Activated T-cell treated with anti-CD3 and anti-CD28 coated beads, Interleukin-2, amount 50 U/mL, for 72 hours (primary cell): ENCODE measurements around the gene ABCC1. TPM values are rescaled to one million over a fixed set of nuclear protein-coding genes. Genes with fewer than 3 reads are reported as not detected.

Source experiments
- ATAC-seq, 2 donors: fragments of 150-1000 bp; cut with Tn5 transposase; replicated peaks in 1 of 2; 2 replicates each; pipeline ENCODE4 v1.10.0; 2021; ENCODE audit warnings: moderate library complexity in 2 of 2, mild to moderate bottlenecking in 1 of 2
- DNase-seq, 2 donors: peaks; one replicate each; pipeline ENCODE4 v3.0.0; 2021 to 2022; ENCODE audit warnings: mixed read lengths in 1 of 2
- H3K27ac Mint-ChIP-seq: one replicate; pipeline ENCODE4 v1.8.0; 2022; ENCODE audit warnings: mild to moderate bottlenecking, moderate library complexity, mixed read lengths
- H3K27me3 Mint-ChIP-seq: one replicate; pipeline ENCODE4 v1.8.0; 2022; ENCODE audit warnings: low read depth, mixed read lengths
- H3K36me3 Mint-ChIP-seq, 2 donors: one replicate each; pipeline ENCODE4 v1.8.0; 2022; ENCODE audit warnings: mixed read lengths in 2 of 2, mild to moderate bottlenecking in 1 of 2; ENCODE audit not compliant: insufficient read depth in 2 of 2
- H3K4me1 Mint-ChIP-seq: one replicate; pipeline ENCODE4 v1.8.0; 2022; ENCODE audit warnings: low read depth, mixed read lengths
- H3K4me3 Mint-ChIP-seq, 2 donors: one replicate each; pipeline ENCODE4 v1.8.0; 2022; ENCODE audit warnings: mild to moderate bottlenecking in 2 of 2, mixed read lengths in 2 of 2, moderate library complexity in 2 of 2
- H3K9me3 Mint-ChIP-seq, 2 donors: one replicate each; pipeline ENCODE4 v1.8.0; 2022; ENCODE audit warnings: mixed read lengths in 2 of 2
- total RNA-seq, 2 donors: library from RNA; stranded (reverse); gene quantifications; one replicate each; pipeline ENCODE4 v1.2.3, GENCODE V29; 2022

ABCC1 gene
- total RNA-seq, 2 donors from 2014 or later = 82.3 to 90.4 TPM

- ATAC-seq (no peak), DNase-seq (no peak)
- H3K27ac Mint-ChIP-seq = peak overlapping the region; percentile 72
- H3K4me1 Mint-ChIP-seq = peaks cover 11% of the 10 kb centered on the region
- H3K4me3 Mint-ChIP-seq = no peak overlapping the region
- peaks cover 0 to 27% of the 10 kb centered on the region in 2 donors for H3K36me3 Mint-ChIP-seq
- no peaks in the 10 kb centered on the region for H3K9me3 Mint-ChIP-seq
- H3K27me3 Mint-ChIP-seq = no peaks in the 10 kb centered on the region
These were observed 112.9 kb downstream of the ABCC1 start for GRCh38 chr16:16062023-16062937.

GRCh38 chr16:16063683-16064082, 114.3 kb downstream of the ABCC1 start:
- H3K9me3 Mint-ChIP-seq = no peaks in the 10 kb centered on the region

GRCh38 chr16:16064874-16065384, 115.5 kb downstream of the ABCC1 start:
- no peak for ATAC-seq
- H3K27ac Mint-ChIP-seq = no peak overlapping the region

More at GRCh38 chr16:16063683-16064082, 114.3 kb downstream of the ABCC1 start:
- Mint-ChIP-seq H3K27me3 (no peaks in the 10 kb centered on the region), H3K27ac (no peak overlapping the region), H3K36me3 (peaks cover 2 to 27% of the 10 kb centered on the region in 2 donors), H3K4me3 (no peak overlapping the region), H3K4me1 (peaks cover 6% of the 10 kb centered on the region)
- no peak for ATAC-seq
- no peak for DNase-seq

GRCh38 chr16:16067127-16067526, 117.7 kb downstream of the ABCC1 start:
- no peaks in the 10 kb centered on the region for H3K9me3 Mint-ChIP-seq
- ATAC-seq (no peak), DNase-seq (no peak)
- H3K36me3 Mint-ChIP-seq = peaks cover 4 to 23% of the 10 kb centered on the region in 2 donors
- no peak overlapping the region for H3K27ac Mint-ChIP-seq
- no peaks in the 10 kb centered on the region for H3K27me3 Mint-ChIP-seq
- no peaks in the 10 kb centered on the region for H3K4me1 Mint-ChIP-seq
- H3K4me3 Mint-ChIP-seq = no peak overlapping the region

More at GRCh38 chr16:16064874-16065384, 115.5 kb downstream of the ABCC1 start:
- H3K9me3 Mint-ChIP-seq = no peaks in the 10 kb centered on the region
- H3K27me3 Mint-ChIP-seq = no peaks in the 10 kb centered on the region
- H3K4me3 Mint-ChIP-seq = no peak overlapping the region
- peaks cover 6% of the 10 kb centered on the region for H3K4me1 Mint-ChIP-seq
- H3K36me3 Mint-ChIP-seq = peaks cover 2 to 27% of the 10 kb centered on the region in 2 donors
- DNase-seq = no peak

GRCh38 chr16:16071631-16072244, 122.3 kb downstream of the ABCC1 start:
- H3K4me3 Mint-ChIP-seq = no peak overlapping the region
- no peaks in the 10 kb centered on the region for H3K4me1 Mint-ChIP-seq
- ATAC-seq (no peak), DNase-seq (no peak)
- no peak overlapping the region for H3K27ac Mint-ChIP-seq
- no peaks in the 10 kb centered on the region for H3K27me3 Mint-ChIP-seq
- no peaks in the 10 kb centered on the region for H3K9me3 Mint-ChIP-seq
- H3K36me3 Mint-ChIP-seq = peaks cover 4 to 19% of the 10 kb centered on the region in 2 donors

GRCh38 chr16:16073001-16073545, 123.7 kb downstream of the ABCC1 start:
- DNase-seq (no peak), ATAC-seq (no peak)
- Mint-ChIP-seq H3K36me3 (peaks cover 4 to 21% of the 10 kb centered on the region in 2 donors), H3K27ac (no peak overlapping the region), H3K27me3 (no peaks in the 10 kb centered on the region), H3K9me3 (no peaks in the 10 kb centered on the region), H3K4me3 (no peak overlapping the region), H3K4me1 (no peaks in the 10 kb centered on the region)

GRCh38 chr16:16073891-16074881, 124.8 kb downstream of the ABCC1 start:
- peak overlapping the region; percentile 94 for H3K27ac Mint-ChIP-seq
- no peaks in the 10 kb centered on the region for H3K27me3 Mint-ChIP-seq
- H3K4me1 Mint-ChIP-seq = no peaks in the 10 kb centered on the region
- H3K9me3 Mint-ChIP-seq = no peaks in the 10 kb centered on the region
- no peak for ATAC-seq
- H3K36me3 Mint-ChIP-seq = peaks cover 2 to 24% of the 10 kb centered on the region in 2 donors
- DNase-seq = no peak
- H3K4me3 Mint-ChIP-seq = no peak overlapping the region

GRCh38 chr16:16075488-16076422, 126.3 kb downstream of the ABCC1 start:
- H3K27ac Mint-ChIP-seq = no peak overlapping the region
- no peak for DNase-seq
- no peaks in the 10 kb centered on the region for H3K9me3 Mint-ChIP-seq
- ATAC-seq = no peak
- no peak overlapping the region for H3K4me3 Mint-ChIP-seq
- no peaks in the 10 kb centered on the region for H3K27me3 Mint-ChIP-seq
- peaks cover under 1 to 24% of the 10 kb centered on the region in 2 donors for H3K36me3 Mint-ChIP-seq
- H3K4me1 Mint-ChIP-seq = no peaks in the 10 kb centered on the region

- DNase-seq = no peak
- Mint-ChIP-seq H3K9me3 (no peaks in the 10 kb centered on the region), H3K27me3 (no peaks in the 10 kb centered on the region), H3K27ac (no peak overlapping the region), H3K4me1 (no peaks in the 10 kb centered on the region), H3K4me3 (no peak overlapping the region), H3K36me3 (peaks cover 0 to 28% of the 10 kb centered on the region in 2 donors)
- no peak for ATAC-seq
These were observed 127.0 kb downstream of the ABCC1 start for GRCh38 chr16:16076423-16076813.

- Mint-ChIP-seq H3K4me1 (no peaks in the 10 kb centered on the region), H3K36me3 (peaks cover 19 to 51% of the 10 kb centered on the region in 2 donors), H3K4me3 (no peak overlapping the region), H3K27ac (no peak overlapping the region), H3K27me3 (no peaks in the 10 kb centered on the region), H3K9me3 (peaks cover 3 to 5% of the 10 kb centered on the region in 2 donors)
- ATAC-seq (no peak), DNase-seq (no peak)
These were observed 131.1 kb downstream of the ABCC1 start for GRCh38 chr16:16080465-16081065.

GRCh38 chr16:16081141-16081540, 131.7 kb downstream of the ABCC1 start:
- Mint-ChIP-seq H3K4me1 (no peaks in the 10 kb centered on the region), H3K27ac (peak overlapping the region; percentile 14), H3K27me3 (no peaks in the 10 kb centered on the region), H3K9me3 (peaks cover 3 to 5% of the 10 kb centered on the region in 2 donors), H3K4me3 (no peak overlapping the region), H3K36me3 (peaks cover 19 to 50% of the 10 kb centered on the region in 2 donors)
- DNase-seq (no peak), ATAC-seq (no peak)
